Femur (tissue), 1 donor: Measurements from ENCODE around the gene AIG1.
"Not testable (repeated sequence)": the region's sequence is repeated elsewhere in the genome, so short reads cannot be mapped to it uniquely, and the experiment has no call there.

Experiments used
- DNase-seq: peaks from one replicate; pipeline ENCODE4 v3.0.0-alpha.2; 2017

Gene AIG1

GRCh38 chr6:143059663-143060353 lies 881 bp upstream of the AIG1 start:
- DNase-seq = peak; percentile 29

- DNase-seq = peak; percentile 90
Measured at GRCh38 chr6:143060354-143060805, 309 bp upstream of the AIG1 start.

GRCh38 chr6:143061597-143062385 lies 1.1 kb downstream of the AIG1 start:
- no peak for DNase-seq

GRCh38 chr6:143062551-143062950 lies 1.9 kb downstream of the AIG1 start:
- no peak for DNase-seq

- DNase-seq = no peak
Measured at GRCh38 chr6:143063631-143064030, 2.9 kb downstream of the AIG1 start.

- DNase-seq = no peak
Measured at GRCh38 chr6:143064271-143064670, 3.6 kb downstream of the AIG1 start.

- DNase-seq = no peak
Measured at GRCh38 chr6:143064951-143065683, 4.4 kb downstream of the AIG1 start.

- no peak for DNase-seq
Measured at GRCh38 chr6:143068001-143068400, 7.3 kb downstream of the AIG1 start.

- DNase-seq = no peak
Measured at GRCh38 chr6:143074101-143074500, 13.4 kb downstream of the AIG1 start.

- DNase-seq = no peak
Measured at GRCh38 chr6:143074670-143075318, 14.1 kb downstream of the AIG1 start.

- no peak for DNase-seq
Measured at GRCh38 chr6:143078468-143079324, 18.0 kb downstream of the AIG1 start.

- no peak for DNase-seq
Measured at GRCh38 chr6:143079325-143079640, 18.6 kb downstream of the AIG1 start.

- not testable (repeated sequence) for DNase-seq
Measured at GRCh38 chr6:143082274-143082673, 21.6 kb downstream of the AIG1 start.

- not testable (repeated sequence) for DNase-seq
Measured at GRCh38 chr6:143084019-143084418, 23.3 kb downstream of the AIG1 start.

GRCh38 chr6:143087335-143087734 lies 26.6 kb downstream of the AIG1 start:
- not testable (repeated sequence) for DNase-seq

GRCh38 chr6:143087856-143088255 lies 27.2 kb downstream of the AIG1 start:
- no peak for DNase-seq

GRCh38 chr6:143090314-143091044 lies 29.8 kb downstream of the AIG1 start:
- DNase-seq = no peak

GRCh38 chr6:143092768-143093167 lies 32.1 kb downstream of the AIG1 start:
- no peak for DNase-seq

GRCh38 chr6:143093290-143093689 lies 32.6 kb downstream of the AIG1 start:
- DNase-seq = no peak

GRCh38 chr6:143096403-143096802 lies 35.7 kb downstream of the AIG1 start:
- no peak for DNase-seq

- DNase-seq = no peak
Measured at GRCh38 chr6:143097224-143097795, 36.6 kb downstream of the AIG1 start.
